WI38 (cell line): ENCODE results near the gene HMGN4.
A peak's percentile ranks its signal among the peaks of the same experiment; 100 is the strongest.
"Not testable (repeated sequence)": the region's sequence is repeated elsewhere in the genome, so short reads cannot be mapped to it uniquely, and the experiment has no call there.

Source experiments
- H3K4me3 ChIP-seq: 2 replicates; pipeline ENCODE4 v1.5.1; 2011; ENCODE audit warnings: low read depth, mild to moderate bottlenecking, control low read depth, low read length
- TF ChIP-seq, protein P1 (sequence below): IDR thresholded peaks from 2 replicates; pipeline ENCODE4 v1.5.1; 2012; ENCODE audit warnings: low read depth, mild to moderate bottlenecking, control low read depth, low read length

HMGN4 gene

DNA sequence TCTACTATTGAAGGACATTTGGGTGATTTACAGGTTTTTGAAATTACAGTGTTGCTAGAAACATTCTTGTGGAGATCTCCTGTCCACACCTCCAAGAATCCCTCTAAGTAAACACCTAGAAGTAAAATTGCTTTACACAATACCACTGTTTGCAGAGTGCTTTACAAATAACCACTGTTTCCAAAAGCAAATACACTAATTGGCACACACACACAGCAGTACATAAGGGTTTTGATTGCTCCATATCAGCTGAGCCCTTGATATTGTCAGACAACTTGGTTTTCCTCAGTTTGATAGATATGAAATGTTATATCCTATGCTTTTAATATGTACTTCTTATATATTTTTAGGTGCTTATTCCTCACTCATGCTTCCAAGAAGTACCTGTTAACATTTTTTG lies 6.3 kb downstream of the HMGN4 start:
- no peak overlapping the region for H3K4me3 ChIP-seq
- TF ChIP-seq, protein P1, sequence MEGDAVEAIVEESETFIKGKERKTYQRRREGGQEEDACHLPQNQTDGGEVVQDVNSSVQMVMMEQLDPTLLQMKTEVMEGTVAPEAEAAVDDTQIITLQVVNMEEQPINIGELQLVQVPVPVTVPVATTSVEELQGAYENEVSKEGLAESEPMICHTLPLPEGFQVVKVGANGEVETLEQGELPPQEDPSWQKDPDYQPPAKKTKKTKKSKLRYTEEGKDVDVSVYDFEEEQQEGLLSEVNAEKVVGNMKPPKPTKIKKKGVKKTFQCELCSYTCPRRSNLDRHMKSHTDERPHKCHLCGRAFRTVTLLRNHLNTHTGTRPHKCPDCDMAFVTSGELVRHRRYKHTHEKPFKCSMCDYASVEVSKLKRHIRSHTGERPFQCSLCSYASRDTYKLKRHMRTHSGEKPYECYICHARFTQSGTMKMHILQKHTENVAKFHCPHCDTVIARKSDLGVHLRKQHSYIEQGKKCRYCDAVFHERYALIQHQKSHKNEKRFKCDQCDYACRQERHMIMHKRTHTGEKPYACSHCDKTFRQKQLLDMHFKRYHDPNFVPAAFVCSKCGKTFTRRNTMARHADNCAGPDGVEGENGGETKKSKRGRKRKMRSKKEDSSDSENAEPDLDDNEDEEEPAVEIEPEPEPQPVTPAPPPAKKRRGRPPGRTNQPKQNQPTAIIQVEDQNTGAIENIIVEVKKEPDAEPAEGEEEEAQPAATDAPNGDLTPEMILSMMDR = no peak

- TF ChIP-seq, protein P1 = no peak
- H3K4me3 ChIP-seq = no peak overlapping the region
Measured at GRCh38 chr6:26545627-26546026, 7.5 kb downstream of the HMGN4 start.

DNA sequence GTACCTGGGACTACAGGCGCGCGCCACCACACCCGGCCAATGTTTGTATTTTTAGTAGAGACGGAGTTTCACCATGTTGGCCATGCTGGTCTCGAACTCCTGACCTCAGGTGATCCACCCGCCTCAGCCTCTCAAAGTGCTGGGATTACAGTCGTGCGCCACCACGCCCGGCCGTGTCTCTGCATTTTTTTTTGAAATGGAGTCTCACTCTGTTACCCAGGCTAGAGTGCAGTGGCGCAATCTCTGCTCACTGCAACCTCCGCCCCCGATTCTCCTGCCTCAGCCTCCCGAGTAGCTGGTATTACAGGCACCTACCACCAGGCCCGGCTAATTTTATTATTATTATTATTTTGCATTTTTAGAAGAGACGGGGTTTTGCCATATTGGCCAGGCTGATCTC lies 9.2 kb downstream of the HMGN4 start:
- not testable (repeated sequence) for H3K4me3 ChIP-seq

DNA sequence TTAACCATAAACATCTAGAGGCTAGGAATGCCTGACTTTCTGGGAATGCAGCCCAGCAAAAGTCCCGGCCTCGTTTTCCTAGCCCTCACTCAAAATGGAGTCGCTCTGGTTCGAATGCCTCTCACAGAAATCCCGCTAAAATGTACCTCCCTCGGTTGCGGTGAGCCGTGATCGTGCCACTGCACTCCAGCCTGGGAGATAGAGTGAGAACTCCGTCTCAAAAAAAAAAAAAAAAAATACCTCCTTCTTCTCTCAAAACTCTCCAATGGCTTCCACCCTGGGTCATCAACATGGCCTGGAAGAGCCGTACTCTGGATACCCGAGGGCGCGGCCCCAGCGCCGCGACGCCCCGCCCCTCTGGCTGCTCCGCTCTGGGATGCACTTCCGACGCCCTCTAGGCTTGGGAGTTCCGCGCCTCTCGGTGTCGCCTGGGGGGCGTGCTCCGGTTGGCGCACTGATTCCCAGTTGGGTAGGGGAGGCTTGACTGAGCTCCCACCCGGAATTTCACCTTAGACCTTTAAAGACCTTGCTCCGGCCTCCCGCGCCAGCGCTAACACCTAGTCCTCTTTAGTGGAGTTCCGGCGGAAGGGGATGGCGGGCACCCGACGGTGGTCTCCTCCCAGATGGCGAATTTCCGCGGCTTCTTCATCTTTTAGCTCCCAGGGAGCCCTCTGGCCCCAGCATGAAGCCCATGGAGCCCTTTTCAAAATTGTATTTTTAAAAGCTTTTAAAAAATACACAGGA lies 12.3 kb downstream of the HMGN4 start:
- TF ChIP-seq, protein P1 = no peak
- H3K4me3 ChIP-seq = peak overlapping the region; percentile 52

DNA sequence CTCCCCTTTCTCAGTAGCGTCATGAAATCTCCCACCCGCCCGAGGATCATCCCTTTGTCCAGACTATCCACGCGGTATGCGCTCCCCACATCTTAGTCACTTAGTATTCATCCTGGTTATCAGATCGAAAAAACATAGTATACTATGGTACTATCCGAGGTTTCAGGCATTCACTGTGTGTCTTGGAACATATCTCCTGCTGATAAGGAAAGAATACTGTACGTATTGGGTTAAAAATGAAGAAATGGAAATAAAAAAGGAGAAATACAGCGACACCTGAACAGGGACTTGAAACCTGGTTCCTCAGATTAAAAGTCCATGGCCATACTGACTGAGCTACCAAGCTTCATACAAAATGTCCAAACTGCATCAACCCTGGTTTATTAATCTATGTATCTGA lies 14.0 kb downstream of the HMGN4 start:
- TF ChIP-seq, protein P1 = no peak
- H3K4me3 ChIP-seq = no peak overlapping the region

DNA sequence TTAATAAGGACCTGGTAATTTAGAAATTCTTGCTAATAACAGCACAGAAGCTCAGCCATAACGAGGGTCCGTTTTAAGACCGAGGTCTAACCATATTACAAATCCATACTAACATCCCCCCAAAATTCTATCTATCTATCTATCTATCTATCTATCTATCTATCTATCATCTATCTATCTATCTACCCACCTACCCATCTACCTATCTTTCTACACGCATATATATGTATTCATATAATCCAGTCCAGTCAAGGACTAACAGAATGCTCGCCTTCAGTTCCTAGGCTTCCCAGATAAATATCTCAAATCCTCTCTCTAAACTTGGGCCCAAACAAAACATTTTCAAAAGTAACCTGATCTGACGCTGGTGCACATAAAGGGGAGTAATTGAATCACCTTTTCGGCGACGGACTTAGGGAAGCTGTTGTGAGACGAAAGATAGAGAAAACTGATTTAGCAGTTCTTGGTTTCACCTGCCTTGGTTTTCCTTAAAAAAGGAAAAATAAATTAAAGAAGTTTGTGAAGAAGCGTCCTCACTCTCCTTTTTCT lies 14.5 kb downstream of the HMGN4 start:
- H3K4me3 ChIP-seq = peak overlapping the region; percentile 70
- TF ChIP-seq, protein P1 = no peak

- H3K4me3 ChIP-seq = peak overlapping the region; percentile 70
- TF ChIP-seq, protein P1 = no peak
Measured at GRCh38 chr6:26553264-26553634, 15.1 kb downstream of the HMGN4 start.
